Measurements from ENCODE around the gene CDR2L.
"Not testable (repeated sequence)": the region's sequence is repeated elsewhere in the genome, so short reads cannot be mapped to it uniquely, and the experiment has no call there.

DNA sequence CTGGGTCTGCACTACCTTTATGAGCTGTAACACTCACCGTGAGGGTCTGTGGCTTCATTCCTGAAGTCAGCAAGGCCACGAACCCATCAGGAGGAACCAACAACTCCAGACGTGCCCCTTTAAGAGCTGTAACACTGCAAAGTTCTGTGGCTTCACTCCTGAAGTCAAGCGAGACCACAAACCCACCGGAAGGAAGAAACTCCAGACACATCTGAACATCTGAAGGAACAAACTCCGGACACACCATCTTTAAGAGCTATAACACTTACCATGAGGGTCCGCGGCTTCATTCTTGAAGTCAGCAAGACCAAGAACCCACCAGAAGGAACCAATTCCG lies 37.9 kb downstream of the CDR2L start:
- TF ChIP-seq POLR2AphosphoS5 (IDR thresholded peaks at IDR 0.05; ENCODE audit: borderline replicate concordance, low read depth, low read length); FOXP2 (optimal IDR thresholded peaks at IDR 0.05; ENCODE audit: control extremely low read depth, extremely low read length, insufficient read depth): not testable (repeated sequence)
